ENCODE measurements around the gene BRINP3. TPM values are rescaled to one million over a fixed set of nuclear protein-coding genes. Genes with fewer than 3 reads are reported as not detected.

Gene BRINP3
- total RNA-seq, 1 donor = 2.3 TPM

DNA sequence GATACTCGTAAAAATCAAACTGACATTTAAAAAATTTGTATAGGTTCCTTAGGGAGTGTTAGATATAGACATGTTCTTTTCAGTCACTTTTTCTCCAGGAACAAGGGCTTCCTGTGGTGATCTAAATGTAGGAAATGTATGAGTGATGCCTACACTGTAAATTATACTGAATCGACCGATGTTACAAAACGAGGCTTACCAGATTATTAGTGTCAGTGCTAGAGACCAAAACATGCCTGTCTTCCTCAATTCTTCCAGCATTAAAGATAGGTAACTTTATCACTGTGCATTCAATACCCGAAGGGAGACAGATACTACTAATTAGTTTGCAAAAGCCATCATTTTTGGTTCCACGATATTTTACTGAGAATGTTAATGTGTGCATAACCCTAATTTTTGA, 86.1 kb downstream of the BRINP3 start:
- no peak for TF ChIP-seq CTCF (IDR thresholded peaks at IDR 0.05; ENCODE audit: insufficient read depth, low read length)
- H3K4me3 ChIP-seq (ENCODE audit: low read depth, low read length) = no peak overlapping the region
- DNase-seq (ENCODE audit: low read depth) = no peak

GRCh38 chr1:190377991-190378390, 99.7 kb downstream of the BRINP3 start:
- TF ChIP-seq CTCF (IDR thresholded peaks at IDR 0.05; ENCODE audit: insufficient read depth, low read length) = no peak
- DNase-seq (ENCODE audit: low read depth) = no peak
- no peak overlapping the region for H3K4me3 ChIP-seq (ENCODE audit: low read depth, low read length)

- DNase-seq (ENCODE audit: low read depth) = no peak
- H3K4me3 ChIP-seq (ENCODE audit: low read depth, low read length) = no peak overlapping the region
- no peak for TF ChIP-seq CTCF (IDR thresholded peaks at IDR 0.05; ENCODE audit: insufficient read depth, low read length)
Observed at GRCh38 chr1:190377294-190377693, 100.4 kb downstream of the BRINP3 start.

DNA sequence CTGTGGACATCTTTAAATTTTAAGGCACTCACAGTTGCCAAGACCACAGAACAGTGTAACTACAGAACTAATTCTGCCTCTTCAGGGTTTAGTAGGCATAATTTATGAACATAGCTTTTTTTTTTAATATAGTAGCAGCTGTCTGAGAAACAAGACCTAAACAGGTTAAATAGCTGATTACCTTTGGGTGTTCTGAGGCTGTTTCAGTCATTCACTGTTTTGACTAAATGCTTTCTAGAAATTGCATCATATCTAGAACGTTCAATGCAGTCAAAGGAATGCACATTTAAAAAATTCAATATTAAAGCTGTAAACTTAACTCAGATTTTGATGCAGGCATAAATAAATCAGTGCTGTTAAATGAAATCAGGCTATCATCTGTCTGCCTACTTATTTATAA, 101.6 kb downstream of the BRINP3 start:
- H3K4me3 ChIP-seq (ENCODE audit: low read depth, low read length) = no peak overlapping the region
- DNase-seq (ENCODE audit: low read depth) = peak; percentile 47
- TF ChIP-seq CTCF (IDR thresholded peaks at IDR 0.05; ENCODE audit: insufficient read depth, low read length) = no peak

- peak; percentile 65 for TF ChIP-seq CTCF (IDR thresholded peaks at IDR 0.05; ENCODE audit: insufficient read depth, low read length)
- peak; percentile 40 for DNase-seq (ENCODE audit: low read depth)
- no peak overlapping the region for H3K4me3 ChIP-seq (ENCODE audit: low read depth, low read length)
Observed at GRCh38 chr1:190373705-190374336, 103.8 kb downstream of the BRINP3 start.

GRCh38 chr1:190367200-190367599, 110.5 kb downstream of the BRINP3 start:
- no peak overlapping the region for H3K4me3 ChIP-seq (ENCODE audit: low read depth, low read length)
- DNase-seq (ENCODE audit: low read depth) = no peak
- TF ChIP-seq CTCF (IDR thresholded peaks at IDR 0.05; ENCODE audit: insufficient read depth, low read length) = no peak

GRCh38 chr1:190365283-190365682, 112.4 kb downstream of the BRINP3 start:
- DNase-seq (ENCODE audit: low read depth) = no peak
- TF ChIP-seq CTCF (IDR thresholded peaks at IDR 0.05; ENCODE audit: insufficient read depth, low read length) = no peak
- no peak overlapping the region for H3K4me3 ChIP-seq (ENCODE audit: low read depth, low read length)
